Tibial nerve (tissue), 4 donors: Measurements from ENCODE around the gene RBPJL. TPM values are rescaled to one million over a fixed set of nuclear protein-coding genes. Genes with fewer than 3 reads are reported as not detected.

Experiments used
- DNase-seq, 2 donors: peaks; one replicate each; pipeline ENCODE4 v3.0.0-alpha.2; 2019; ENCODE audit warnings: low spot score in 2 of 2
- H3K27ac ChIP-seq, 4 donors: fragments of 200-600 bp; sonication (generic) in 3 of 4; one replicate each; pipeline ENCODE4 v1.5.1; 2017 to 2019; ENCODE audit warnings: mild to moderate bottlenecking in 1 of 4
- H3K27me3 ChIP-seq, 2 donors: fragments of 200-600 bp; sonication (generic) in 1 of 2; one replicate each; pipeline versions ENCODE4 v1.5.1 to v1.6.0; 2017 to 2019
- H3K36me3 ChIP-seq, 3 donors: fragments of 200-600 bp; sonication (generic); one replicate each; pipeline ENCODE4 v1.5.1; 2018 to 2019
- H3K4me1 ChIP-seq, 4 donors: fragments of 200-600 bp; sonication (generic) in 3 of 4; one replicate each; pipeline ENCODE4 v1.5.1; 2017 to 2019
- H3K4me3 ChIP-seq, 4 donors: fragments of 200-600 bp; sonication (generic) in 3 of 4; one replicate each; pipeline ENCODE4 v1.5.1; 2017 to 2019; ENCODE audit warnings: mild to moderate bottlenecking in 1 of 4, moderate library complexity in 1 of 4
- H3K9me3 ChIP-seq, 4 donors: fragments of 200-600 bp; sonication (generic) in 3 of 4; one replicate each; pipeline ENCODE4 v1.5.1; 2017 to 2019
- CTCF ChIP-seq, 5 experiments: fragments of 200-600 bp in 3 of 5; fragments of 450-650 bp in 2 of 5; sonication (generic) in 3 of 5; IDR thresholded peaks; one replicate each; pipeline ENCODE4 v1.5.1; 2016 to 2019; ENCODE audit warnings: antibody characterized with exemption in 5 of 5, mild to moderate bottlenecking in 3 of 5, moderate library complexity in 2 of 5
- EP300 ChIP-seq, 2 donors: sonication (generic); formaldehyde crosslinking; IDR thresholded peaks; one replicate each; pipeline ENCODE4 v1.6.1; 2017; ENCODE audit warnings: antibody characterized with exemption in 2 of 2, mild to moderate bottlenecking in 1 of 2
- POLR2A ChIP-seq, 2 donors: fragments of 450-650 bp; IDR thresholded peaks; one replicate each; pipeline ENCODE4 v1.6.1; 2017; ENCODE audit warnings: antibody characterized with exemption in 2 of 2, mild to moderate bottlenecking in 2 of 2, moderate library complexity in 2 of 2
- WGBS, 2 donors: methylation state at CpG; one replicate each; pipeline ENCODE4 v1.1.5; 2018; 5-methylcytosine and 5-hydroxymethylcytosine counted together
- total RNA-seq, 4 donors: library from RNA; depleted of rRNA; stranded (reverse); fragments of >200 nt; gene quantifications; one replicate each; pipeline ENCODE4 v1.1.0, GENCODE V29; 2016

RBPJL gene
- total RNA-seq, 4 donors from 2014 or later = 0.44 TPM; not detected in 3

DNA sequence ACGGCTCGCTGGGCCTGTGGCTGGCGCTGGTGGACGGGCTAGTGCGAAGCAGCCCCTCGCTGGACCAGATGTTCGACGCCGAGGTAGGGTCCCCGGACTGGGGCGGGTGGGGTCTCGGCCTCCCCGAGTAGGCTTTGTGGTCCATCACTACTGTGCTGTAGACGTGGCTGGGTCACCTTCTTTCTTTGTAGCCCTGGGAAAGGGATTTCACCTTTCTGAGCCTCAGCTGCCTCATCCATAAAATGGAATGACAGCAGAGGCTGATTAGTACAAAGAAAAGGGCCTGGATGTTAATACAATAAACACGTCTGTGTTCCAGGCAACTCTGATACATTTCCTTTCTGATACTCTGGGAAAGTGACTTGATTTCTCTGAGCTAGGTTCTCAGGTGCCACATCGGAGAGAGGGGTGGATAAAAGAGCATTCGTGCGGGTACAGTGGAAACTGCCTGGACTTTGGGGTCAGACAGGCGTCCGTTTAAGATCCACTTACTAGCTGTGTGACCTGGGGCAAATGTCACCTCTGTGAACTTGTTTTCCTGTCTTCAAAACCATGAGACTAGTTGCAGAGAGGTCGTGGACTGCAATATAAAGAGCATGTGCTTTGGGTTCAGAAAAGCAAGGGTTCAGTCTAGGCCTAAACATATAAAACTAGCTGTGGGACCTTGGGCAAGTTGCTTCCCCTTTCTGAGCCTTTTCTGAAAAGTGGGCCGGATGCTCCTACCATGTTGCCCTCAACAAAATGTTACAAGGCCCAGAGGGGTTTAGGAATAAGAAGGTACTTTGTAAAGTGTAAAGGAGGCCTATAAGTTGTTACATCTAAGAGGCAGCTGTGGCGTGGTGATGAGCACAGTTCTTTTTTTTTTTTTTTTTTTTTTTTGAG, 57.2 kb downstream of the RBPJL start:
- Histone ChIP-seq H3K4me3 (peak overlapping the region; percentile 71 to 95 (median 78)), H3K36me3 (peaks cover 0 to 39% (median 7%) of the 10 kb centered on the region in 3 donors), H3K27ac (peak overlapping the region; percentile 92 to 97 (median 95)), H3K27me3 (no peaks in the 10 kb centered on the region), H3K4me1 (peaks cover 0 to 62% (median 25%) of the 10 kb centered on the region in 4 donors), H3K9me3 (no peaks in the 10 kb centered on the region)
- WGBS, 2 donors = 16 to 24% methylated on average over 17 to 23 of the region's 23 CpGs
- TF ChIP-seq EP300 (IDR thresholded peaks at IDR 0.05) (no peak), POLR2A (IDR thresholded peaks at IDR 0.05) (no peak), CTCF (IDR thresholded peaks at IDR 0.05) (no peak)
- DNase-seq = no peak

GRCh38 chr20:45365444-45365970, 58.9 kb downstream of the RBPJL start:
- no peak for DNase-seq
- peaks cover 0 to 46% (median 15%) of the 10 kb centered on the region in 4 donors for H3K4me1 ChIP-seq
- H3K36me3 ChIP-seq = peaks cover 0 to 47% (median 7%) of the 10 kb centered on the region in 3 donors
- no peak overlapping the region for H3K4me3 ChIP-seq
- no peaks in the 10 kb centered on the region for H3K27me3 ChIP-seq
- 88 to 90% methylated on average over 5 of the region's 5 CpGs for WGBS, 2 donors
- H3K9me3 ChIP-seq = no peaks in the 10 kb centered on the region
- TF ChIP-seq EP300 (IDR thresholded peaks at IDR 0.05) (no peak), CTCF (IDR thresholded peaks at IDR 0.05) (no peak), POLR2A (IDR thresholded peaks at IDR 0.05) (no peak)
- peak overlapping the region in 1 of 4 donors; percentile 22 for H3K27ac ChIP-seq

DNA sequence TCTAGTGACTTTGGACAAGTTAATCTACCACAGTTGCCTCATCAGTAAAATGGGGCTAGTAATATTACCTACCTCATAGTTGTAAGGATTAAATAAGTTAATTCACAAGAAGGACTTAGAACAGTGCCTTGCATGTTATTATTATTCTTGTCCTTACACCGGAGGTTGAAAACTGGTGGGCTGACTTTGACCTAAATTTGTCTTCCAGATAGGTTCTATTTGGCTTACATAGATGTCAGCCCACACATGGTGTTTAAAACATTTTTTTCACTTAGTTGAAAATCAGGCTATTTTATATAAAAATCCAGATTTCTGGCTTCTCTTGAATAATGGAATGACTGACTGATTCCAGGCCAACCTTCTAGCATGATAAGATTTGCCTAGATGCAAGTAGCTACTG, 59.6 kb downstream of the RBPJL start:
- WGBS, 2 donors = 72 to 76% methylated on average over 1 of the region's 1 CpG
- no peak for TF ChIP-seq EP300 (IDR thresholded peaks at IDR 0.05)
- TF ChIP-seq POLR2A (IDR thresholded peaks at IDR 0.05) = no peak
- no peak for TF ChIP-seq CTCF (IDR thresholded peaks at IDR 0.05)
- H3K9me3 ChIP-seq = no peaks in the 10 kb centered on the region
- H3K4me3 ChIP-seq = no peak overlapping the region
- H3K27me3 ChIP-seq = no peaks in the 10 kb centered on the region
- peaks cover 0 to 39% (median 15%) of the 10 kb centered on the region in 4 donors for H3K4me1 ChIP-seq
- no peak for DNase-seq
- no peak overlapping the region for H3K27ac ChIP-seq
- peaks cover 0 to 48% (median 7%) of the 10 kb centered on the region in 3 donors for H3K36me3 ChIP-seq

- H3K27me3 ChIP-seq = no peaks in the 10 kb centered on the region
- peaks cover 0 to 37% (median 15%) of the 10 kb centered on the region in 4 donors for H3K4me1 ChIP-seq
- peaks cover 0 to 48% (median 7%) of the 10 kb centered on the region in 3 donors for H3K36me3 ChIP-seq
- DNase-seq = no peak
- no peaks in the 10 kb centered on the region for H3K9me3 ChIP-seq
- no peak overlapping the region for H3K27ac ChIP-seq
- 88 to 91% methylated on average over 11 of the region's 11 CpGs for WGBS, 2 donors
- TF ChIP-seq POLR2A (IDR thresholded peaks at IDR 0.05) (no peak), EP300 (IDR thresholded peaks at IDR 0.05) (no peak), CTCF (IDR thresholded peaks at IDR 0.05) (no peak)
- H3K4me3 ChIP-seq = no peak overlapping the region
These were observed 60.0 kb downstream of the RBPJL start for GRCh38 chr20:45366631-45367030.

- H3K27me3 ChIP-seq = no peaks in the 10 kb centered on the region
- peaks cover 0 to 34% (median 15%) of the 10 kb centered on the region in 4 donors for H3K4me1 ChIP-seq
- no peak overlapping the region for H3K27ac ChIP-seq
- H3K36me3 ChIP-seq = peaks cover 0 to 48% (median 7%) of the 10 kb centered on the region in 3 donors
- no peak for TF ChIP-seq POLR2A (IDR thresholded peaks at IDR 0.05)
- TF ChIP-seq CTCF (IDR thresholded peaks at IDR 0.05) = no peak
- no peak overlapping the region for H3K4me3 ChIP-seq
- H3K9me3 ChIP-seq = no peaks in the 10 kb centered on the region
- DNase-seq = no peak
These were observed 60.5 kb downstream of the RBPJL start for GRCh38 chr20:45367126-45367525.
